ENCODE results near the gene BTBD1. TPM values are rescaled to one million over a fixed set of nuclear protein-coding genes. Genes with fewer than 3 reads are reported as not detected.

Gene BTBD1
- total RNA-seq, 1 donor from 2014 or later = 62.7 TPM

Other genes starting within 250 kb of the BTBD1 start
- gene HOMER2, start 114.5 kb downstream of the BTBD1 start, total RNA-seq = 29.3 and 32.1 TPM in 2 replicates
- 23.9 and 26.4 TPM in 2 replicates for gene RAMAC, start 81.0 kb downstream of the BTBD1 start, total RNA-seq
- gene C15orf40, start 55.6 kb downstream of the BTBD1 start, total RNA-seq = 23.6 and 30.8 TPM in 2 replicates
- 3.6 and 4.0 TPM in 2 replicates for gene TM6SF1, start 40.4 kb upstream of the BTBD1 start, total RNA-seq
- gene HDGFL3, start 140.6 kb upstream of the BTBD1 start, total RNA-seq = 34.6 and 38.7 TPM in 2 replicates
- not detected in 2 replicates for gene BNC1, start 217.4 kb upstream of the BTBD1 start, total RNA-seq